Inflammatory macrophage (primary cell): ENCODE measurements around the gene COL6A2.
A peak's percentile ranks its signal among the peaks of the same experiment; 100 is the strongest.

ENCODE experiments used
- DNase-seq, 2 donors: peaks; one replicate each; pipeline ENCODE4 v3.0.0-alpha.2; 2020 to 2022

Gene COL6A2

DNA sequence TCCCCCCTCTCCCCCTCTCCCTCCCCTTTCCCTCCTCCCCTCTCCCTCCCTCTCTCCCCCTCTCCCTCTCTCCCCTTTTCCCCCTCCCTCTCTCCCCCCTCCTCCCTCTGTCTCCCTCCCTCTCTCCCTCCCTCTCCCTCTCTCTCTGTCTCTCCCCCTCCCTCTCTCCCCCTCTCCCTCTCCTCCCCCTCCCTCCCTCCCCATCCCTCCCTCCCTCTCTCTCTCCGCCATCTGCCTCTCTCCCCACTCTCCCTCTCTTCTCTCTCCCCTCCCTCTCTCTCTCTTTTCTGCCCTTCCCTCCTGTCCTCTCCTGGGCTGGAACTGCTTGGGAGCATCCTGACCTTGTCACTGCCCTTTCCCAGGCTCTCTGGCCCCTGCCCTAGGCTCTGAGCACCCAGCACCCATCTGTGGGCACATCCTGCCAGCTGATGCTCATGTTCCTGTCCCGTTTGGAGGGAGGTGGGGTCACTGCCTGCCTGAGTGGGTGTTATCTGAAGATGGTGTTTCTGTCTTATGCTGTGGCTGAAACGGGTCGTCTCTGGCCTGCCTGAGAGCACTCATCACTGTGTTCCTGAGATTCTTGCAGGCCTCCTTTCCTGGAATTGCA, 46.7 kb downstream of the COL6A2 start:
- no peak for DNase-seq

DNA sequence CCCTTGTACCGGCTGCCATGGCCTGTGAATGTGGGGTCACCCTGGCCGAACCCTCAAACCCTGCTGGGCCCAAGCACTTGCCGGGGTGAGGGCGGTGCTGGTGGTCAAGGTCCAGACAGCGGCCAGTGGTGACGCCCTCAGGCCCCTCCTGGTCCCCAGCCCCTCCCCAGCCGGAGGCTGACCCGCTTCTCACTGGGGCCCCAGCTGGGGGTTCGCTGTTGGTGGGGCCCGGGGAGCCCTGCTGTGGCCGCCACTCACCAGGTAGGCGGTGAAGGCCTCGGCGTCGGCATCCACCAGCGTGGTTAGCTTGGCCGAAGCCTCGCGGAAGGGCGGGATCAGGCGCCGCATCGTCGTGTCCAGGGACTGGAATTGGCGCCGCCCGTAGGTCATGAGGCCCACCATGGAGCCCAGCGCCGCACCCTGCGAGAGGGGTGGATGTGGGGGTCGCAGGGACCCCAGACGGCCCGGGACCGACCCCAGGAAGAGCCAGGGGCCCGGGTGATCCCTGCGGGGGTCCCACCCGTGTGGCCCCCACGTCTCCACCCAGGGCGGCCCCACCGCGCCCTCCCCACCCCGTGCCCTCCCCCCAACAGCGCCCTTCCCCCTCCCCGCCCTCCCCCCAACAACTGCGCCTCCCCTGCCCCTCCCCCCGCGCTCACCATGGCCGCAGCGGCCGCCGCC, 47.4 kb downstream of the COL6A2 start:
- DNase-seq: no peak

DNA sequence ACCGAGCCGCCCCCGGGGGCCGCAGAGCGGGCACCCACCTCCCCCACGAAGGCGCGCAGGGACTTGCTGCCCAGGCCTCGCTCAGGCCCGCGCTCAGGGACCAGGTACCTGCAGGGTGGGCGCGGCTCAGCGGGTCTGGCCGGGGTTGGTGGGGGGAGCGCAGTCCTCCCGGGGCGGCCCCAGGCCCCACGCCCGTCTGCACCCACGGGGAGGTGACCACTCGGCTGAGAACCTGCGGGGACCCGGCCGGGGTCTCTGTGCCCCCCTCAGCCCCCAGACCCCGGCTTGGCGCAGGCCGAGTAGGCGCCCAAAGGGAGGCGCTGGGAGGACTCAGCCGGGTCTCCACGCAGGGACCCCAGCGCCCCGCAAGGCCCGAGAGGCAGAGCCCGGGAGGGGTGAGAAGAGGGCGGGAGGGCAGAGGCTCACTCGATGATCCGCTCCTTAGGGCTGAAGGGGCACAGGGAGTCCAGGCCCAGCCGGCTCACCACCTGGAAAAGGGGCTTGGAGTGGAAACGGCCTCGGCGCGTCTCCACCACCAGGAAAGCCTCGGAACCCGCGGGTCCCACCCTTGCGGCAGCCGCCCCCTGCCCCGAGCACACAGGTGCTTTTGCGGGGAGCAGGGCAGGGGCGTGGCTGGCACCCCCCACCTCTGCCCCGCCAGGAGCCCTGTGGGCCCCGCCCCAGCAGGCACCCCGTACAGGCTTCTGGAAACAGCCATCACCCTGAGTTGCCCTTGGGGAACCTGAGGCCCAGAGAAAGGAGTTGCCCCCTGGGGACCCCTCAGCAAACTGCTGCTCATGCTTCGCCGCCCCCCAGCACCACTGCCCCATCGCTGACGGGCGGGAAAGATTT, 48.2 kb downstream of the COL6A2 start:
- DNase-seq: no peak

DNA sequence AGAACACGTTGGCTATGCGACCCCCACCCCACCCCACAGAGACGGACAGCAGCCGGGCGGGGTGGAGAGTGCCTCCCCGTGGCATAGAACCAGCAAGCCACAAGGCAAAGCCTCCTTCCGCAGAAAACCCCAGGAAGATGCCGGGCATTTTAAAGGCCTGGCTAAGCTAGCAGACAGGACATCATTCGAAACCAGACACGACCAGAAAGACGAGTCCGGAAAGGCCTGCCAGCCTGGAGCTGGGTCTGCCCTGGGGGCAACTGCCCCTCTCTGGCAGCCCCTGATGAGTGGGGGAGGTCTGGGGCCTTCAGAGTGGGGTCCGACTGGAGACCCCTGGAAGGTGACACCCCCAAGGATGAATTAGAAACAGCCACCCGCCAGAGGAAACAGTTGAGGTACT, 48.9 kb downstream of the COL6A2 start:
- DNase-seq: no peak

DNA sequence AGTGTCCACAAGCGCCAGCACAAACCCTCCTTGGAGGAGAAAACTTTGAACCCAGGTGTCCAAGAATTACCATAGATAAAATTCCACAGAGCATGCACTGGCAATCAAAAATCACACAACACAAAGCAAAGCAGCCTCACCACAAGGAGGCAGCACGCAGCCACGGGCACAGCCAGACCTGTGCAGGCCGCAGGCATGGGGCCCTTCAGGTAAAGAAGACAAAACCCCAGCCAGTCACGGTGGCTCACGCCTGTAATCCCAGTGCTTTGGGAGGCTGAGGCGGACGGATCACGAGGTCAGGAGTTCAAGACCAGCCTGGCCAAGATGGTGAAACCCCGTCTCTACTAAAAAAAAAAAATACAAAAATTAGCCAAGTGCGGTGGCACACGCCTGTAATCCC, 49.5 kb downstream of the COL6A2 start:
- peak in 1 of 2 donors; percentile 23 for DNase-seq

DNA sequence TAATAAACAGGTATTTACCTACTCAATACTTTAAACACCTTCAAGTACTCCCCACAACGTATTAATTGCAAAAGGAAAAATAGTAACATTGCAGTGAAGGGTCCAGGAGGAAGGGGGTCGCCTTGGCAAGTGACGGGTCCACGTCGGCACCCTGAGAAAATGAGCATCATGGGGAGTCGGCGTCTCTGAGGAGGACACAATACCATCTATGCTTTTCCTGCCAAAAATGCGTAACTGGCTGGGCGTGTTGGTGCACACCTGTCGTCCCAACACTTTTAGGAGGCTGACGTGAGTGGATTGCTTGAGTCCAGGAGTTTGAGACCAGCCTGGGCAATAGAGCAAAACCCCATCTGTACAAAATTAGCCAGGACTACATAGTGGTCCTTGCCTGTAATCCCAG, 50.2 kb downstream of the COL6A2 start:
- DNase-seq: no peak

DNA sequence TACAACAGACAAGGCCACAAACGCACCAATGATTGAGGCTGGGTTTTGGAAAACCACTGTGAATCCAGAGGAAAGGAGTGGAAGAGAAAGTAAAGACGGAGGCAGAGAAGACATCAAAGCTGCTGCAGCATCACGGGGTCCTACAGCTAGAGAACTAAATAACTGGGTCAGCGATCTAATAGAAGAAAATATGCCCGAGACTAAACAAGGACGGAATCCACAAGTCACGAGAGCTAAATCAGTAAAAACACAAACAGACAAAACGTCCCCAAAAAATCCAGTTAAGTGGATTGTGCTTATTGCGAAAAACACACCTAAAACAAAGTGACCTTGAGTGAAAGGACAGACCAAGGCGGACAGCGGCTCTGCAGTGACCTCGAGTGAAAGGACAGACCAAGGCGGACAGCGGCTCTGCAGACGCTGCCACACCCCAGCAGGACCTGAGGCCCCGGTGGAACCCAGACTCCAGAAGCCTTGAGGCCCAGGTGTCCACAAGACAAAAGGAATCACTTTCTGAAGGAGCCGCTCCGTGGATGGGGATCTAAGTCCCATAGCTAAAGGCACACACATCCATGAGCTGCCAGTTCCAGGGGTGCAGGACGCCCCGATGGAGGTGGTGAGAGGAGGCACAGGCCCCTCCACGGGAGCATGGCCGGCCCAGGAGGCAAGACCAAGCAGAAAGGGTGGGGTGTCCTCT, 51.4 kb downstream of the COL6A2 start:
- DNase-seq: no peak

DNA sequence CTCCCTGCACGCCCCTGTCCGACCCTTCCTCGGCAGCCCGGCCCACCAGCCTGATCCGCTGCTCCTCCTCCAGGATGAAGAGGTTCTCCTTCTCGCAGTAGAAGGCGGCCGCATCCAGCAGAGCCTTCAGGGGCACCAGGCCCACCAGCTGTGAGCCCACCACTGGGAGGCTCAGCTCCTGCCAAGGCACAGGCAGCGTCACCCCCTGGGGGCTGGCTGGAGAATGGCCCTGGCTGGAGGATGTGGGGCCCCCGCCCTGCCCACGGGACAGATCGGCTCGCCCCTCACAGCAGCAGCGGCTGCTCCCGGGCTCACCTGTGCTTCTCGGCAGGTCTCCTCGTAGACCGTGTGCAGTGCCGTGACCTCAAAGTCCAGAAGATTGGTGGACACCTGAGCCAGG, 52.2 kb downstream of the COL6A2 start:
- no peak for DNase-seq

DNA sequence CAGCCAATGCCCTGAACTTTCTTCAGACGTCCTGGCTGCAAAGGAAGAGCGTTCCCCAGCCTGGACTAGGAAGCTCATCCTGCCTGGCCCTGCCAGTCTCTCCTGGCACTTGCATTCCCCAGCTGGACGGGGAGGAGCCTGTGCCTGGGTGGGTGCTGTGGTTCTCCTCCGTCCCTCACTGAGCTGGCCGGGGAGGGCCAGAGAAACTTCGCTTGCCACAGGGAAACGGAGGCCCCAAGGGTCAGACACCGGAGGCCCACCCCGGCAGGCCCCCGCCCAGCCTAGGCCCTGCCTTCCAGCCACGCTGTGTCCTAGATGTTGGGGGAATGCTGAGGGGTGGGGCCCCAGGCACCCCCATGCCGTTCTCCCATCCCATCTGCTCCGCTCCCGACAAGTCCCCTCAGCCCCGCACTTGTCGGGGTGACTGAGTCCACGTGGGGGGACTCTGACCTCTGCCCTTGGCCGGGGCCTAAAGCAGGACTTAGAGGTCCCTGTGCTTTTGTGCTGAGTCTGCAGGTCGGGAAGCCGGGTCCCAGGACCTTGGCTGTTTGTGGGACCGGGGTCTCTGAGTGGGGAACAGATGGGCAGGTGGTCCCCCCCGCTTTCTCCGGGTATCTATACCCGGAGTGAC, 52.7 kb downstream of the COL6A2 start:
- DNase-seq: no peak

DNA sequence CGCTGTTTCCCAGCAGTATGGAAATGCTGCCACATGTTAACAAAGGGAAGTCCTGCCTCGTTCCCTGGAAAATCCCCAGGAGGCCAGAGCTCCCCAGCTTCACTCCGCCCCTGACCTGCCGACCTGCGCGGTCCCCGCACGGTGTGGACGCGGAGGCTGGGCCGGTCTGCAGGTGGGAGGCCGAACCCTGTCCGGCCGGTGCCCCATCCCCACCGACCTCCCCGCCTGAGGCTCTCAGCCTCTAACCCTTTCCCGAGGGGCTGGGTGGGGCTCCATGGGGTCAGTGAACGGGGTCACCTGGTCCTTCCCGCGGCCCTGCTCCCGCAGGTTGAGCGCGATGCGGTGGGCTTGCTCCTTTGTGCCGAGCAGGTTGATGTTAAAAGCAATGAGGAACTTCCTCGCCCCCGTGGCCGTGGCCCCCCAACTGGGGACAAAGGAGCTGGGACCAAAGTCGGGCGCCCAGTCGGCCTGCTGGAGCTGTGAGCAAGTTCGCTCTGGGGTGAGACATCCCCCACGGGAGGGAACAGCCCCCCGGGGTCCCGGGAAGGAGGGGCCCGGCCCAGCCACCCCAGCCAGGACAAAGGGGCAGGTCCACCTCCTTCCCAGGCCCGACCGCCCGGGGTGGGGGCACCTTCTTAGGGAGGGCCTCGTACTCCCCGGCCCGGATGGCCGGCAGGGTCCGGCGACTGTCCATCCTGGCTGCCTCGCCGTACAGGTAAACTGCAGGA, 53.5 kb downstream of the COL6A2 start:
- no peak for DNase-seq

DNA sequence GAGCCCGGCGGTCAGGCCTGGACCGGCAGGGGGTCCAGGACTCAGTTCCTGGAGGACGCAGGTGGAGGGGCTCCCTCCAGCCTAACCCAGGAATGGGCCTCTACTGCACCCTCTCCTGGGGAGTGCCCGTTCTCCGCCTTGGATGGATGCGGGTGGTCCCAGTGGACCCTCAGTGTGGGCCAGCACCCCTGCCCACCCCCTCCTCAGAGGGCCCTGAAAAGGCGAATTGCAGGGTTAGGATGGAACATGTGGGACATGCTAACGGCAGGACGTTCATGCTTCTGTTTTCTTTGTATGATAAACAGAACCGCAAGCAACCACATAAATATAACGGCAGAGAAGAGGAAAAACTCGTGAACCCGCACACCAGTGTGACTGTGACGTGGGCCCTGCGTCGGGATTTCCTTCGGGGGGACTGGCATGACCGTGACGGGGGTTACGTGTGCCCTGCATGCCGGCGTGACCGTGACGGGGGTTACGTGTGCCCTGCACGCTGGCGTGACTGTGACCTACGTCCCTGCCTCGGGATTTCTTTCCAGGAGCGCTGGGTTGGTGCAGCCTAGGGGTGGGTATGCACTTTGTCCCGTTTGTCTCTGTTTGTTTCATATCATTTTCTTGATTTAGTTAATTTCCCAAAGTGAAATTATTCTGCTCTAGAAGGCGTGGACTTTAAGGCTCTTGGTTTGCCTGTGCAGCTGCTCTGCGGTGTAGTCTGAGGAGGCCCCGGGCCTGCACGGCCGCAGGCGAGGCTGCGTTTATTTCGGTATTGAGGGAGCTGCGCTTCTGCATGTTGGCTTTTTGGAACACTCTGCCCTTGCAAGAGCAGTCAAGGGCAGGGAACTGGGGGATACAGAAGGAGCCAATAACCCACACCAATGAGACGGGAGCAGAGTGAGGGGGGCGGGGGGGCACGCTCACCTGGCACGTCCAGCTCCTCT, 54.3 kb downstream of the COL6A2 start:
- DNase-seq: no peak

DNA sequence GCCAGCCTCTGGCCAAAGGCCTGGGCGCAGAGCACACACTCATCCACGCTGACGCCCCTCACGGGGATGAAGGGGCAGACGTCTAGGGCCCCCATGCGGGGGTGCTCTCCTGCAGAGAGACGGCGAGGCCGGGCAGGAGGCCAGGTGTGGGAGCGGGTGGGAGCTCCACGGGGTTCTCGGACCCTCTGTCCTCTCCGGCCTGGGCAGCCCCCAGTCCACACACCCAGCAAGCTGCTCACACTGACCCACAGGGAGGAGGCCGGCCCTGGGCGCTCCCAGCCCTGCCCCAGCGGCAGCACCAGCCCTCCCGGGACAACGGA, 55.0 kb downstream of the COL6A2 start:
- no peak for DNase-seq

DNA sequence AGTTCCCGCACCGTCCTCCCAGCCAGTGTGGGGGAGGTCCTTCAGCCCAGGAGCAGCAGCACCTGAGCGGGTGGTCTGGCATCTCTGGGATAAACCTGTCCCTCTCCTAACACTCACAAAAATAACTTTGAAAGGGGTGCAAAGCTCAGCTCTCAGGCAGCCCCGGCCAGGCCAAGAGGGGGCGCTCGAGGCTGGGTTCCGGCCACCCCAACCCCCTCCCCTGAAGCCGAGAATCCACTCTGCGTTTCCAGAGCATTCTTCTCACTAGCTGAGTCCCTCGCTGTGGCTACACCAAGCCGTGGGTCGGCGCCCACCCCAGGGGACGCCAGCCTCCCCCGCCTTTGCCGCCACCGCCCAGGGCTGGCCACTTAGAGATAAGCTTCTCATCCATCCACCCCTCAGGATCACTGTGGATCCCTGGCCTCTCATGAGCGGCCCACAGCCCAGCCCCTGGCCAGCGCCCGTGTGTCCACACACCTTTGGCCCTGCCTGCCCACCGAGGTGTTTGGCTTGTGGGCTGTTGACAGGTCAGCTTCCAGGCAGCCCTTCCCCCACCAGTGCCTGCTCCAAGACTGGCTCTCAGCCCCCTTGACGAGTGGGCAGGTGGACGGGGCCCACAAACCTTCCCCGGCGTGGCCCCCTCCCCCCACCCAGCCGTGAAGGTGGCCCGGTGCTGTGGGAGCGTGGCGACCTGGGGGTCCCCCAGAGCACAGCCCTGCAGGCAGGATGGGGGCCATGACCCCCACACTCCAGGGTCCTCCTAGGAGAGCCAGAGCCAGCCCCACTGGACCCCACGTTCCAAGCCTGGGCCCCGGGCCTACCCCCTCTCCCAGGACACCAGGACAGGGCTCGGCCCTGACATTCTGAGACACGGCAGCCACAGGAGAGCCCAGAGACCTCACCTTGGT, 55.6 kb downstream of the COL6A2 start:
- DNase-seq: peak in 1 of 2 donors; percentile 14

DNA sequence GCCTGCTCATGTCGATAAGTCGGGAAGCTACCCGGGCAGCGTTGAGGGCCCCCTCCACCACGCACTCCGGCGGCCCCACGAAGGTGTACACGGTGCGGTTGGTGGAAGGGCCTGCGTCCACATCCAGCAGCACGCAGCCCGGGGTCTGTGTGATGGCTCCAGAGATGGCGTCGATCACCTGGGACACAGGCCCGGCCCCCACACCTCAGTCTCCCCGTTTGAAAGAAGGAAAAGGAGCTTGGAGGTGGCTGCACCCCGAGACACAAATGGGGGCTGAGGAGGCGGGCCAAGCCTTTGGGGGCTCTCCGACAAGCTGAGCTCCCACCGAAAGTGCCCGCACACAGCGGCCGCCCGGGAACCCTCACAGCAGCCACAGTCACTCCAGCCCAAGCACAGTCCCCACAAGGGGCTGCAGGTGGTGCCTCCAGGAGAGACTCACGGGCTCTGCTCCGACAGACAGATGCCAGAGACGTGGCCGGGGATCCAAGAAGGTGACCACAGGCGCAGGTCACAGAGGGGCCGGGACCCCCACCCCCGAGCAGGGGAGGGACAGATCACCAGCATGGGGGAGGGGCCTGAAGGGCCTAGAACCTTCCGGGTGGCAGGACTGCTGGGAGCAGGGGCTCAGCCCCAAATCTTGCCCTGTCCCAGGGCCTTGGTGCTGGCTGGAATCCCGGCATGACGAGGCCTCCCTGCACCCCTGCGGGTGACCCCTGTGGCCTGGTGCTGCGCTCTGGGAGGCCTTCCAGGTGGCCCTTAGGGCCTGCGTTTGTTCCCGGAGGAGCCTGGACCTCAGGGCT, 56.4 kb downstream of the COL6A2 start:
- no peak for DNase-seq

DNA sequence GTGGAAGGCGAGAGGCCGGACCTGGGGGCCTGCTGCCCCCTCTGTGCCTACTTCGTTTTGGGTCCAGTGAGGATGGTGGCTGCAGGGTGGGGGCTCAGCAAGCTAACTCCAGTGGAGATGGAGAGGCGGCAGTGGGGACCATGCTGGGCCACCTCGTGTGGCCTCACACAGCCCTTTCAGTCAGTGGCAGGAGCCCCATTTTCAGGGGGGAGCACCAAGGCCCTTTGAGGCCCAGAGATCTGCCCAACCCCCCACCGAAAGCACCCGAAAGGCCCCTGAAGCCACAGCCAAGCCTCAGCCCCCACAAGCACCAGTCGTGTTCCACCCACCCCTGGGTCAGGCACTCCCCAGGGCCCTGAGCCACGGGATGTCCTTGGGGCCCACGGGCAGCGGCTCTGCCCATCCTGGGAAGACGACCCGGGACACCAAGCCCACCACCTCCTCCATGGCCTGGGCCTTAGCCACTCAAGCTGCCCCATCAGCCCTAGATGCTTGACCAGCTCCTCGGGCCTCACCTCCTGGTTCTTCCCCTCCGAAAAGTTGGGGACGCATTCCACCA, 57.1 kb downstream of the COL6A2 start:
- no peak for DNase-seq

DNA sequence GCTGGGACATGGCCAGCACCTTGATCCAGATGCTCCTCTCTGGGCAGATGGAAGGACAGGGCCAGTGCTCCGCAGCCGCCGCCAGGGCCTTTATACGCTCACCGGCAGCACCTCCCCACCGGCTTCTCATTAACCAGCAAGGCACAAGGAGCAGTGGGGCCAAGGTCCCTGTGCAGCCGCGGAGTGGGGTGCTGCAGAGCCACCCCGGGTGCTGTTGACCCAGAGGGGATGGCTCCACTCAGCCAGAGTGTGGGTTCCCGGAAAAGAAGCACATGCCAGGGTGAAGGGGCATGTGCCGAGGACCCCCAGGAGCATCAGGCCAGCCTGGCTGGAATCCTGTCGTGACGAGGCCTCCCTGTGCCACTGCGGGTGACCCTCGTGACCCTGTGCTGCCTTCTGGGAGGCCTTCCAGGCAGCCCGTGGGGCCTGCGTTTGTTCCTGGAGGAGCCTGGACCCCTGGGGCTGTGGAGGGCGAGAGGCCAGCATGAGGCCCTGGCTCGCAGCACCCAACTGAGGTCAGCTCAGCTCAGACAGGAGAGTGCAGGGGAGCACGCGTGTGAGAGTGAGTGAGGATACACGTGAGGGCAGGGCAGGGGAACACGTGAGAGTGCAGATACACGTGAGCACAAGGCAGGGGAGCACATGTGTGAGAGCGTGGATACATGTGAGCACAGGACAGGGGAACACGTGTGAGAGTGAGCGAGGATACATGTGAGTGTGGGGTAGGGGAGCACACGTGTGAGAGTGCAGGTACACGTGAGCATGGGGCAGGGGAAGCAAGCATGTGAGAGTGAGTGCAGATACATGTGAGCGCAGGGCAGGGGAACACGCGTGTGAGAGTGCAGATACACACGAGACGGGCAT, 57.8 kb downstream of the COL6A2 start, which contains the start of gene FTCD:
FTCD (minus strand) TSS at position 66 of the 864 bp plus-strand sequence; CDS start at position 10, 56 bp downstream.
- DNase-seq: no peak

DNA sequence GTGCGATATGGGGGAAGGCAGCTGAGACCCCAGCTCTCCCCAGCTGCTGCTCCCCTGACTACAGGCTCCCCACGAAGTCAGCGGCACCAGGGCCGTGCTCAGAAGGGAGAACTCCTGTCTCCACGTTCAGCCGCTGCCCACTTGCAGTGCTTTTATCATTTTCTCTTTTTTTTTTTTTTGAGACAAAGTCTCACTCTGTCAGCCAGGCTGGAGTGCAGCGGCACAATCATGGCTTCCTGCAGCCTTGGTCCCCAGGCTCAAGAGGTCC, 58.4 kb downstream of the COL6A2 start:
- no peak for DNase-seq

DNA sequence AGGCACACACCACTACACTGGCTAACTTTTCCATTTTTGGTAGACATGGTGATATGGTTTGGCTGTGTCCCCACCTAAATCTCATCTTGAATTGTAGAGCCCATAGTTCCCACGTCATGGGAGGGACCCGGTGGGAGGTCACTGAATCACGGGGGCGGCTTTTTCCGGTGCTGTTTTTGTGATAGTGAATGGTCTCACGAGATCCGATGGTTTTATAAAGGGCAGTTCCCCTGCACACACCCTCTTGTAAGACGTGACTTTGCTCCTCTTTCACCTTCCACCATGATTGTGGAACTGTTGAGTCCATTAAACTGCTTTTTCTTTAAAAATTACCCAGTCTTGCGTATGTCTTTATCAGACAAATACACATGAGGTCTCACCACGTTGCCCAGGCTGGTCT, 58.8 kb downstream of the COL6A2 start:
- DNase-seq: no peak
